H1 (cell line): ENCODE measurements around the gene SYDE2. TPM values are rescaled to one million over a fixed set of nuclear protein-coding genes. Genes with fewer than 3 reads are reported as not detected.

Source experiments
- CTCF ChIA-PET: fragments of 300-600 bp; sonication (Branson Sonifier 250); formaldehyde crosslinking; loops from one replicate; lab custom pipeline; 2021; ENCODE audit not compliant: partially characterized antibody; lab: Charles Lee
- POLR2A ChIA-PET: fragments of 300-600 bp; sonication (Branson Sonifier 250); formaldehyde crosslinking; loops from one replicate; lab custom pipeline; 2021; ENCODE audit warnings: inconsistent platforms; ENCODE audit not compliant: partially characterized antibody; lab: Charles Lee
- DNase-seq, 2 experiments: peaks; one replicate each; pipeline versions ENCODE4 v3.0.0 to v3.0.0-alpha.2; 2010 to 2022; ENCODE audit warnings: low spot score in 2 of 2, low read depth in 1 of 2, mixed read lengths in 1 of 2
- FAIRE-seq: peaks from 2 replicates; lab custom pipeline; 2011; peaks lifted over from hg19 to GRCh38; lab: Jason Lieb, UNC
- H2AFZ ChIP-seq: 2 replicates; pipeline ENCODE4 v1.8.1; 2012; ENCODE audit warnings: low read length, inconsistent platforms
- H2AK5ac ChIP-seq: 2 replicates; pipeline ENCODE4 v1.6.1; 2013; ENCODE audit warnings: low read depth, low read length
- H2BK120ac ChIP-seq: replicated peaks from 2 replicates; pipeline ENCODE3; 2013; ENCODE audit warnings: low read depth, low read length, inconsistent platforms
- H2BK12ac ChIP-seq: 2 replicates; pipeline ENCODE4 v1.6.1; 2013; ENCODE audit warnings: low read depth, low read length
- H2BK15ac ChIP-seq: 2 replicates; pipeline ENCODE4 v1.6.1; 2013; ENCODE audit warnings: low read length
- H2BK20ac ChIP-seq: 2 replicates; pipeline ENCODE4 v1.6.1; 2013; ENCODE audit warnings: low read length
- H2BK5ac ChIP-seq: 2 replicates; pipeline ENCODE4 v1.6.1; 2013; ENCODE audit warnings: low read depth, low read length
- H3K14ac ChIP-seq: 2 replicates; pipeline ENCODE4 v1.6.1; 2013; ENCODE audit warnings: inconsistent platforms; ENCODE audit not compliant: insufficient read length
- H3K18ac ChIP-seq: 2 replicates; pipeline ENCODE4 v1.6.1; 2013; ENCODE audit warnings: low read length; ENCODE audit errors: extremely low read depth
- H3K23ac ChIP-seq: 2 replicates; pipeline ENCODE4 v1.6.1; 2013; ENCODE audit warnings: inconsistent platforms; ENCODE audit not compliant: insufficient read length
- H3K23me2 ChIP-seq: 2 replicates; pipeline ENCODE4 v1.6.1; 2013; ENCODE audit warnings: low read depth, low read length
- H3K27ac ChIP-seq: 2 replicates; pipeline ENCODE4 v1.6.1; 2011; ENCODE audit warnings: low read depth, low read length, inconsistent platforms
- H3K27me3 ChIP-seq, 4 experiments: replicated peaks in 1 of 4; 1 replicate in 1 of 4; 2 replicates in 3 of 4; pipeline versions ENCODE4 v1.6.1 to v1.8.1; 2011 to 2013; ENCODE audit warnings: low read length in 3 of 4, mild to moderate bottlenecking in 3 of 4, inconsistent platforms in 2 of 4, mixed read lengths in 2 of 4, moderate library complexity in 1 of 4; ENCODE audit not compliant: control insufficient read depth in 3 of 4, insufficient read depth in 3 of 4; ENCODE audit errors: extremely low read depth in 1 of 4
- H3K36me3 ChIP-seq, 4 experiments: 2 replicates each; pipeline versions ENCODE4 v1.6.1 to v1.8.1; 2011 to 2013; ENCODE audit warnings: mild to moderate bottlenecking in 4 of 4, low read length in 3 of 4, moderate library complexity in 2 of 4, control low read depth in 1 of 4, inconsistent platforms in 1 of 4; ENCODE audit not compliant: insufficient read depth in 4 of 4, control insufficient read depth in 2 of 4
- H3K4ac ChIP-seq: replicated peaks from 2 replicates; pipeline ENCODE3; 2013; ENCODE audit warnings: low read length, low read depth, mixed read lengths, inconsistent platforms; ENCODE audit not compliant: insufficient read length
- H3K4me1 ChIP-seq, 4 experiments: replicated peaks in 1 of 4; 1 replicate in 1 of 4; 2 replicates in 3 of 4; pipeline versions ENCODE4 v1.6.1 to v1.8.1; 2011 to 2013; ENCODE audit warnings: low read length in 3 of 4, inconsistent platforms in 2 of 4, mixed read lengths in 1 of 4; ENCODE audit not compliant: insufficient read depth in 4 of 4, control insufficient read depth in 3 of 4
- H3K4me2 ChIP-seq, 2 experiments: 2 replicates each; pipeline versions ENCODE4 v1.6.1 to v1.8.1; 2011 to 2013; ENCODE audit warnings: low read depth in 2 of 2, low read length in 2 of 2, control low read depth in 1 of 2, inconsistent platforms in 1 of 2, mild to moderate bottlenecking in 1 of 2; ENCODE audit not compliant: insufficient read depth in 1 of 2
- H3K4me3 ChIP-seq, 4 experiments: fragments of 200-600, 300-600 bp in 1 of 4; sonication (generic), shearing (Covaris generic), sonication (Bioruptor Twin) in 1 of 4; 2 replicates each; pipeline versions ENCODE4 v1.5.1 to v1.8.1; 2011 to 2016; ENCODE audit warnings: low read length in 4 of 4, low read depth in 3 of 4, control low read depth in 2 of 4, inconsistent platforms in 2 of 4, mild to moderate bottlenecking in 2 of 4, mixed read lengths in 1 of 4, moderate library complexity in 1 of 4; ENCODE audit not compliant: insufficient read depth in 2 of 4; ENCODE audit errors: extremely low read depth in 1 of 4
- H3K56ac ChIP-seq: replicated peaks from 2 replicates; pipeline ENCODE3; 2013; ENCODE audit warnings: low read depth, mild to moderate bottlenecking, mixed read lengths, low read length, inconsistent platforms; ENCODE audit not compliant: insufficient read length
- H3K79me1 ChIP-seq: 2 replicates; pipeline ENCODE4 v1.6.1; 2013; ENCODE audit warnings: low read depth, low read length, control low read depth
- H3K79me2 ChIP-seq, 2 experiments: 2 replicates each; pipeline versions ENCODE4 v1.6.1 to v1.8.1; 2012 to 2013; ENCODE audit warnings: low read length in 2 of 2, mild to moderate bottlenecking in 2 of 2, inconsistent platforms in 1 of 2; ENCODE audit not compliant: insufficient read depth in 2 of 2, control insufficient read depth in 1 of 2
- H3K9ac ChIP-seq, 4 experiments: replicated peaks in 1 of 4; 1 replicate in 1 of 4; 2 replicates in 3 of 4; pipeline versions ENCODE4 v1.6.1 to v1.8.1; 2011 to 2013; ENCODE audit warnings: low read depth in 3 of 4, low read length in 3 of 4, control low read depth in 2 of 4, mild to moderate bottlenecking in 2 of 4, moderate library complexity in 2 of 4, inconsistent platforms in 1 of 4; ENCODE audit errors: extremely low read depth in 1 of 4
- H3K9me3 ChIP-seq, 2 experiments: 2 replicates each; pipeline versions ENCODE4 v1.6.1 to v1.8.1; 2012 to 2013; ENCODE audit warnings: mild to moderate bottlenecking in 2 of 2, moderate library complexity in 2 of 2, control low read depth in 1 of 2, inconsistent platforms in 1 of 2, low read depth in 1 of 2, low read length in 1 of 2, mixed read lengths in 1 of 2; ENCODE audit not compliant: insufficient read depth in 2 of 2
- H4K20me1 ChIP-seq, 2 experiments: replicated peaks in 1 of 2; 2 replicates each; pipeline versions ENCODE3 to v1.8.1; 2011 to 2013; ENCODE audit warnings: inconsistent platforms in 2 of 2, low read length in 2 of 2, mild to moderate bottlenecking in 1 of 2; ENCODE audit not compliant: insufficient read depth in 2 of 2, control insufficient read depth in 1 of 2
- H4K5ac ChIP-seq: 2 replicates; pipeline ENCODE4 v1.6.1; 2013; ENCODE audit warnings: low read length, low read depth, mixed read lengths, inconsistent platforms; ENCODE audit not compliant: insufficient read length
- H4K8ac ChIP-seq: 2 replicates; pipeline ENCODE4 v1.8.0; 2013; ENCODE audit warnings: mild to moderate bottlenecking, moderate library complexity, low read length, inconsistent platforms; ENCODE audit not compliant: insufficient read depth; ENCODE audit errors: extremely low read depth
- H4K91ac ChIP-seq: replicated peaks from 2 replicates; pipeline ENCODE3; 2013; ENCODE audit warnings: low read length, mixed read lengths, inconsistent platforms; ENCODE audit not compliant: insufficient read length
- EP300 ChIP-seq, 2 experiments: IDR thresholded peaks; 1 replicate in 1 of 2; 2 replicates in 1 of 2; pipeline ENCODE4 v1.6.1; 2011 to 2012; ENCODE audit warnings: low read depth in 2 of 2, low read length in 2 of 2, mild to moderate bottlenecking in 2 of 2, borderline replicate concordance in 1 of 2, inconsistent platforms in 1 of 2, moderate library complexity in 1 of 2
- KDM1A ChIP-seq: fragments of 200-600, 300-600 bp; sonication (generic); IDR thresholded peaks from 2 replicates; pipeline ENCODE4 v1.7.1; 2016; ENCODE audit warnings: mild to moderate bottlenecking, low read length, borderline replicate concordance
- KDM5A ChIP-seq: fragments of 200-600 bp; IDR thresholded peaks from 2 replicates; pipeline ENCODE4 v1.7.1; 2012; ENCODE audit warnings: mild to moderate bottlenecking, low read length, inconsistent platforms, mixed read lengths
- NANOG ChIP-seq: IDR thresholded peaks from 2 replicates; pipeline ENCODE4 v1.6.1; 2011; ENCODE audit warnings: low read length, low read depth, mild to moderate bottlenecking, inconsistent platforms; ENCODE audit not compliant: insufficient read depth, poor library complexity, severe bottlenecking
- PHF8 ChIP-seq: fragments of 200-600 bp; sonication (generic); conservative IDR thresholded peaks from 2 replicates; pipeline ENCODE4 v1.7.1; 2012; ENCODE audit warnings: low read depth, mild to moderate bottlenecking, inconsistent platforms, low read length, moderate library complexity
- POLR2A ChIP-seq, 2 experiments: IDR thresholded peaks; 1 replicate in 1 of 2; 2 replicates in 1 of 2; pipeline ENCODE4 v1.6.1; 2011; ENCODE audit warnings: low read depth in 2 of 2, low read length in 2 of 2, mild to moderate bottlenecking in 2 of 2; ENCODE audit errors: control extremely low read depth in 1 of 2
- POLR2AphosphoS5 ChIP-seq: IDR thresholded peaks from 2 replicates; pipeline ENCODE4 v1.6.1; 2011; ENCODE audit warnings: low read depth, low read length
- POU5F1 ChIP-seq: IDR thresholded peaks from 2 replicates; pipeline ENCODE4 v1.6.1; 2011; ENCODE audit warnings: low read depth, mild to moderate bottlenecking, low read length, moderate library complexity
- SAP30 ChIP-seq: fragments of 300-600 bp; sonication (generic); IDR thresholded peaks from 2 replicates; pipeline ENCODE4 v1.7.1; 2012; ENCODE audit warnings: low read length, moderate library complexity, mild to moderate bottlenecking, inconsistent platforms; ENCODE audit not compliant: insufficient read depth, insufficient replicate concordance
- SIRT6 ChIP-seq: IDR thresholded peaks from one replicate; pipeline ENCODE4 v1.7.1; 2012; ENCODE audit warnings: low read length, inconsistent platforms
- TAF7 ChIP-seq: optimal IDR thresholded peaks from 2 replicates; pipeline ENCODE3; 2011; ENCODE audit warnings: low read depth, mild to moderate bottlenecking, inconsistent platforms, low read length, moderate library complexity, borderline replicate concordance
- TEAD4 ChIP-seq: IDR thresholded peaks from 2 replicates; pipeline ENCODE4 v1.6.1; 2012; ENCODE audit warnings: low read depth, low read length, inconsistent platforms, mixed read lengths
- polyA plus RNA-seq, 7 experiments: library from polyadenylated mRNA; depleted of rRNA in 3 of 7; stranded (reverse) in 5 of 7; unstranded in 2 of 7; fragments of >200 nt in 5 of 7; fragments of 200-250 nt in 2 of 7; gene quantifications; 1 replicate in 5 of 7; 2 replicates in 1 of 7; 4 replicates in 1 of 7; pipeline versions ENCODE4 v1.2.1 to v1.2.3, GENCODE V29; 2011 to 2013; ENCODE audit warnings: missing spikeins in 2 of 7, mixed read lengths in 2 of 7
- total RNA-seq: library from RNA; stranded (reverse); fragmentation: NEBNext Ultra II Directional; extraction: Animal tissue kit (Norgen Biotek cat#: 25700); gene quantifications from 2 replicates; pipeline ENCODE4 v1.2.1, GENCODE V29; 2021
- TF ChIP-seq, protein P1 (sequence below), 3 experiments: IDR thresholded peaks; 1 replicate in 2 of 3; 2 replicates in 1 of 3; pipeline versions ENCODE4 v1.5.1 to v1.6.1; 2011; ENCODE audit warnings: low read length in 3 of 3, mild to moderate bottlenecking in 3 of 3, inconsistent platforms in 2 of 3, low read depth in 1 of 3, moderate library complexity in 1 of 3; ENCODE audit not compliant: insufficient read depth in 1 of 3; ENCODE audit errors: control extremely low read depth in 1 of 3

The SYDE2 gene
- total and polyA plus RNA-seq, 2 of the 8 experiments (the other 6 are each of a cell fraction or from before 2014, with no cell fraction given): 1.6 to 14.6 TPM

DNA sequence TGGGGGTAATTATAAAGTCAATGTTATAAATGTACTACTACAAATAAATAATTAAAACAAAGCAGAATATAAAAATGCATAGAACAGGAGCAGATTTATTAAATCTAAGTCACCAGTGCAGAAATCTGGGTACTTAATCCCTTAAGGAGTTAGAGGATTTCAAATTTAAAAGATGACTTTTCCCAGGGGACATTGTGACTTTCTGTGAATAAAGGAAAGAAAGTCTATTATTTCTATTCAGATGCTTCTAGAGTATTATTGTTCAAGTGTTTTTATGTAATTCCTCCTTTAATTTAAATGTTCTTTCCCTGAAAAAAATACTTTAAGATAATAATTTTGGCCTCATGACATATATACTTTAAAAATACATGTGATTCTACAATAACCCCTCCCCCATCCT, 43.4 kb downstream of the SYDE2 start:
- no peak overlapping the region for H2AFZ ChIP-seq
- H3K79me1 ChIP-seq: no peaks in the 10 kb centered on the region
- no peak overlapping the region for H4K91ac ChIP-seq
- no peak overlapping the region for H2BK5ac ChIP-seq
- CTCF ChIA-PET: interaction anchor here (0.6 to 1.7 kb wide), 4 partner anchors 11 to 98 kb away, joined by 3 to 7 read pairs (median 5); no protein-coding TSS in a partner anchor
- H3K4ac ChIP-seq: no peak overlapping the region
- no peak overlapping the region for H4K8ac ChIP-seq
- no peaks in the 10 kb centered on the region for H4K20me1 ChIP-seq
- no peak overlapping the region for H2BK120ac ChIP-seq
- no peak overlapping the region for H2BK15ac ChIP-seq
- H3K4me1 ChIP-seq: peaks cover 0 to 3% (median 0%) of the 10 kb centered on the region in 4 experiments; a peak in 1 of 7 replicates
- H3K23ac ChIP-seq: no peak overlapping the region
- no peak overlapping the region for H3K9ac ChIP-seq
- no peak overlapping the region for H3K18ac ChIP-seq
- no peaks in the 10 kb centered on the region; the same call in 1 of the 2 replicates for H3K23me2 ChIP-seq
- no peaks in the 10 kb centered on the region for H3K27me3 ChIP-seq
- H2BK20ac ChIP-seq: no peak overlapping the region
- H2AK5ac ChIP-seq: no peak overlapping the region
- H3K79me2 ChIP-seq: no peaks in the 10 kb centered on the region
- H2BK12ac ChIP-seq: no peak overlapping the region
- H3K9me3 ChIP-seq: no peaks in the 10 kb centered on the region
- H3K4me3 ChIP-seq: no peak overlapping the region
- POLR2A ChIA-PET: no interaction called here
- no peaks in the 10 kb centered on the region for H3K36me3 ChIP-seq
- TF ChIP-seq KDM1A: no peak
- TF ChIP-seq KDM5A: no peak
- no peak for TF ChIP-seq TEAD4
- no peak for TF ChIP-seq TAF7
- no peak for TF ChIP-seq NANOG
- no peak for TF ChIP-seq SAP30
- no peak for TF ChIP-seq POLR2A (IDR thresholded peaks at IDR 0.05; ENCODE audit: control extremely low read depth in 1 of 2, low read depth in 2 of 2, low read length in 2 of 2)
- TF ChIP-seq EP300 (IDR thresholded peaks at IDR 0.05; ENCODE audit: borderline replicate concordance in 1 of 2, low read depth in 2 of 2, low read length in 2 of 2): no peak
- no peak for TF ChIP-seq PHF8
- TF ChIP-seq, protein P1, sequence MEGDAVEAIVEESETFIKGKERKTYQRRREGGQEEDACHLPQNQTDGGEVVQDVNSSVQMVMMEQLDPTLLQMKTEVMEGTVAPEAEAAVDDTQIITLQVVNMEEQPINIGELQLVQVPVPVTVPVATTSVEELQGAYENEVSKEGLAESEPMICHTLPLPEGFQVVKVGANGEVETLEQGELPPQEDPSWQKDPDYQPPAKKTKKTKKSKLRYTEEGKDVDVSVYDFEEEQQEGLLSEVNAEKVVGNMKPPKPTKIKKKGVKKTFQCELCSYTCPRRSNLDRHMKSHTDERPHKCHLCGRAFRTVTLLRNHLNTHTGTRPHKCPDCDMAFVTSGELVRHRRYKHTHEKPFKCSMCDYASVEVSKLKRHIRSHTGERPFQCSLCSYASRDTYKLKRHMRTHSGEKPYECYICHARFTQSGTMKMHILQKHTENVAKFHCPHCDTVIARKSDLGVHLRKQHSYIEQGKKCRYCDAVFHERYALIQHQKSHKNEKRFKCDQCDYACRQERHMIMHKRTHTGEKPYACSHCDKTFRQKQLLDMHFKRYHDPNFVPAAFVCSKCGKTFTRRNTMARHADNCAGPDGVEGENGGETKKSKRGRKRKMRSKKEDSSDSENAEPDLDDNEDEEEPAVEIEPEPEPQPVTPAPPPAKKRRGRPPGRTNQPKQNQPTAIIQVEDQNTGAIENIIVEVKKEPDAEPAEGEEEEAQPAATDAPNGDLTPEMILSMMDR (IDR thresholded peaks at IDR 0.05; ENCODE audit: control extremely low read depth in 1 of 3, insufficient read depth in 1 of 3, low read depth in 1 of 3, low read length in 3 of 3): no peak
- TF ChIP-seq POLR2AphosphoS5: no peak
- TF ChIP-seq SIRT6: no peak
- no peak for TF ChIP-seq POU5F1
- H3K14ac ChIP-seq: no peak overlapping the region
- no peak overlapping the region for H3K4me2 ChIP-seq
- no peak for FAIRE-seq
- no peak overlapping the region for H3K27ac ChIP-seq
- no peak for DNase-seq
- H3K56ac ChIP-seq: no peak overlapping the region
- H4K5ac ChIP-seq: no peak overlapping the region
